HL-60/S4 treated with phorbol 12-myristate 13-acetate at 8.2 ng/mL for 4 days and 3 days (cell line): ENCODE measurements around the gene GATM.
"Not testable (repeated sequence)": the region's sequence is repeated elsewhere in the genome, so short reads cannot be mapped to it uniquely, and the experiment has no call there.

Experiments
- in situ Hi-C: fragments of 300-500 bp; cut with MboI; formaldehyde crosslinking; loops from 2 replicates; pipeline ENCODE4 v1.15.0; 2022; ENCODE audit warnings: low sequenced_read_pairs

GATM gene

DNA sequence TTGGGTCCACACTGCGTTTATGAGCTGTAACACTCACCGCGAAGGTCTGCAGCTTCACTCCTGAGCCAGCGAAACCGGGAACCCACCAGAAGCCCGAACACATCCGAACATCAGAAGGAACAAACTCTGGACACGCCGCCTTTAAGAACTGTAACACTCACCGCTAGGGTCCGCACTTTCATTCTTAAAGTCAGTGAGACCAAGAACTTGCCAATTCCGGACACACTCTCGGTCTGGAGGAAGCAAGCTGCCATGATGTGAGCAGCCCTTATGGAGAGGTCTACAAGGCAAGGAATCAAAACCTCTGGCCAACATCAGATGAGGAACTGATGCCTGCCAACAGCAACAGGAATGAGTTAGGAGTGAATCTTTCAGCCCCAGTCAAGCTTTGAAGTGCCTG lies 63.4 kb downstream of the GATM start:
- in situ Hi-C loops = no loop called here

DNA sequence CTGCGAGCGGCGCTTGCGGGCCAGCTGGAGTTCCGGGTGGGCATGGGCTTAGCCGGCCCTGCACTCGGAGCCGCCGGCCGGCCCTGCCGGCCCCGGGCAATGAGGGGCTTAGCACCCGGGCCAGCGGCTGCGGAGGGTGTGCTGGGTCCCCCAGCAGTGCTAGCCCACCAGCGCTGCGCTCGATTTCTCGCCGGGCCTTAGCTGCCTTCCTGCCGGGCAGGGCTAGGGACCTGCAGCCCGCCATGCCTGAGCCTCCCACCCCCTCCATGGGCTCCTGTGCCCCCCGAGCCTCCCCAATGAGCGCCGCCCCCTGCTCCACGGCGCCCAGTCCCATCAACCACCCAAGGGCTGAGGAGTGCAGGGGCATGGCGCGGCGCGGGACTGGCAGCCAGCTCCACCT lies 64.2 kb downstream of the GATM start:
- in situ Hi-C loops = not testable (repeated sequence)
